IPS DF 6.9 (cell line): ENCODE data around the gene ZNRD2.

Experiments used
- DNase-seq: peaks from one replicate; pipeline ENCODE4 v3.0.0-alpha.2; 2013; ENCODE audit warnings: low read depth, low spot score
- H3K27ac ChIP-seq: one replicate; pipeline ENCODE4 v1.5.1; 2013; ENCODE audit warnings: low read length, control low read depth
- H3K27me3 ChIP-seq: 2 replicates; pipeline ENCODE4 v1.6.1; 2013; ENCODE audit warnings: mild to moderate bottlenecking, low read length; ENCODE audit not compliant: control insufficient read depth, insufficient read depth
- H3K36me3 ChIP-seq: 2 replicates; pipeline ENCODE4 v1.6.1; 2013; ENCODE audit warnings: low read length; ENCODE audit not compliant: control insufficient read depth, insufficient read depth
- H3K4me1 ChIP-seq: 2 replicates; pipeline ENCODE4 v1.6.1; 2013; ENCODE audit warnings: low read length; ENCODE audit not compliant: control insufficient read depth, insufficient read depth
- H3K4me3 ChIP-seq: 2 replicates; pipeline ENCODE4 v1.5.1; 2013; ENCODE audit warnings: mild to moderate bottlenecking, low read length
- H3K9me3 ChIP-seq: 2 replicates; pipeline ENCODE4 v1.6.1; 2013; ENCODE audit warnings: low read length, inconsistent platforms; ENCODE audit not compliant: control insufficient read depth, insufficient read depth
- WGBS: extraction: QIAGEN DNeasy Blood & Tissue Kit; methylation state at CpG from one replicate; pipeline ENCODE4 v1.1.7; 2013; ENCODE audit warnings: mixed read lengths, missing lambda C conversion rate; ENCODE audit not compliant: insufficient read length, insufficient coverage; 5-methylcytosine and 5-hydroxymethylcytosine counted together

Gene ZNRD2

GRCh38 chr11:65557280-65558001 lies 12.8 kb upstream of the ZNRD2 start:
- peaks cover 16% of the 10 kb centered on the region for H3K4me1 ChIP-seq

GRCh38 chr11:65558002-65558929 lies 12.0 kb upstream of the ZNRD2 start, which contains the start of gene LTBP3:
Gene LTBP3, minus strand, starts transcription at chr11:65558359. Its CDS starts 400 bp downstream, at chr11:65557959.
- Histone ChIP-seq H3K9me3 (no peaks in the 10 kb centered on the region), H3K36me3 (no peaks in the 10 kb centered on the region), H3K4me1 (peaks cover 14% of the 10 kb centered on the region), H3K27me3 (no peaks in the 10 kb centered on the region; the same call in 1 of the 2 replicates), H3K27ac (no peak within 1 kb of the TSS), H3K4me3 (peak within 1 kb of the TSS; percentile 50; the same call in 1 of the 2 replicates)
- no CpG with 5 or more reads among the region's 79 CpGs for WGBS
- DNase-seq: no peak

More at GRCh38 chr11:65557280-65558001, 12.8 kb upstream of the ZNRD2 start:
- Histone ChIP-seq H3K36me3 (no peaks in the 10 kb centered on the region), H3K4me3 (peak overlapping the region; percentile 50; the same call in 1 of the 2 replicates), H3K9me3 (no peaks in the 10 kb centered on the region), H3K27me3 (no peaks in the 10 kb centered on the region; the same call in 1 of the 2 replicates), H3K27ac (no peak overlapping the region)
- no peak for DNase-seq
- WGBS: no CpG with 5 or more reads among the region's 47 CpGs

DNA sequence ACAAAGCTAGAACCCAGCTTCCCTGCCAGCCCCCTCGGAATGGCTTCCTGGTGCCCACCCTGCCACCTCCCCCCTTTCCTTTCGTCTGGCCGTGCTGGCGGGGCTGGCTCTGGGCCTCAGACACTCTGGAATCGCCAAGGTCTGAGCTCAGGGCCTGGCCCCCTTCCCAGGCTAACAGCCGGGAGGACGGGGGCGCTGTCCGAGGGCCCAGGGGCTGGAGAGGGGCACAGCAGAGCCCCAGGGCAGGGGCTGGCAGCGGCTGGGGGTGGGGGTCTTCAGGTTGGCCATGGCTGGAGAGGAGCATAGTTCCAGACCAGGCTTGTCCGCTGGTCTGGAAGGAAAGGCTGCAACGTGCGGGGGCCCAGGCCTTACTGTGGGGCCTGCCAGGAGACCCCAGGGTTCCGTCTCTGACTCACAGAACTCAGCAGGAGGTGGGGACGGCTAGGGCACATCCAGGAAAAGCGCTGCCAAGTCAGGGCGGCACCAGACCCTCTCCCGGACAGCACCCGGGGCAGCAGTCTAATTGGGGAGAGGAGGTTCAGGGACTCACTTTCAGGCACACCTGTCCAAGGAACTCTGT lies 11.3 kb upstream of the ZNRD2 start:
- H3K27ac ChIP-seq: no peak overlapping the region
- no peak for DNase-seq
- no peak overlapping the region; the same call in 1 of the 2 replicates for H3K4me3 ChIP-seq
- peaks cover 13% of the 10 kb centered on the region for H3K4me1 ChIP-seq
- H3K27me3 ChIP-seq: no peaks in the 10 kb centered on the region; the same call in 1 of the 2 replicates
- WGBS: no CpG with 5 or more reads among the region's 19 CpGs
- H3K36me3 ChIP-seq: no peaks in the 10 kb centered on the region
- no peaks in the 10 kb centered on the region for H3K9me3 ChIP-seq

GRCh38 chr11:65559535-65559934 lies 10.7 kb upstream of the ZNRD2 start:
- WGBS: no CpG with 5 or more reads among the region's 5 CpGs
- H3K4me1 ChIP-seq: peaks cover 13% of the 10 kb centered on the region
- no peaks in the 10 kb centered on the region for H3K9me3 ChIP-seq
- H3K27me3 ChIP-seq: no peaks in the 10 kb centered on the region; the same call in 1 of the 2 replicates
- H3K4me3 ChIP-seq: no peak overlapping the region
- no peak overlapping the region for H3K27ac ChIP-seq
- no peak for DNase-seq
- H3K36me3 ChIP-seq: no peaks in the 10 kb centered on the region

DNA sequence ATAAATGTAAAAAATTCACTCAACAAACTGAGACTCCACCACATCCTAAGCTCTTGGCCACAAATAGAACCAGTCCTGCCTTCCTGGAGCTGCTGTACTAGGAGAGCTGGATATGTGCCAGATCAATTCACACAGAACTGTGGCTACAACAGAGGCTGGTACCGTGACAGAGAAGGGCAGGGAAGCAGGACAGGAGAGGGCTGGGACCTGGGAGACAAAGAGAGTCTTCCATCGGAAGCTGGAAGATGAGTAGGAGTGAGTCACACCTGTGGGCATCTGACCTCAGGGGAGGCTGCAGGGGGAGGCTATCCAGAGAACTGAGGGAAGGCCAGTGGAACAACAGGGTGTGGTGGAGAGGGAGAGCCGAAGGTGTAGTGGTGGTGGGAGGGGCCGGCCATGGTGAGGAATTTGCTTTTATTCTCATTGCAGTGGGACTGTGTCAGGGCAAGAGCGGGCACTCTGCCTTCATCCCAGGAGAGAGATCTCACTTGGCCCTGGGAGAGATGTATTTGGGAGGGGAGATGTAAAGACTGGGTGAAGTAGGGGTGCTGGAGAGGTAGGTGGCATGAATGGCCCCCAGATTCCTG lies 10.2 kb upstream of the ZNRD2 start:
- H3K27me3 ChIP-seq: no peaks in the 10 kb centered on the region; the same call in 1 of the 2 replicates
- H3K9me3 ChIP-seq: no peaks in the 10 kb centered on the region
- no peak for DNase-seq
- WGBS: no CpG with 5 or more reads among the region's 5 CpGs
- H3K36me3 ChIP-seq: no peaks in the 10 kb centered on the region
- peaks cover 13% of the 10 kb centered on the region for H3K4me1 ChIP-seq
- no peak overlapping the region for H3K4me3 ChIP-seq
- H3K27ac ChIP-seq: no peak overlapping the region

DNA sequence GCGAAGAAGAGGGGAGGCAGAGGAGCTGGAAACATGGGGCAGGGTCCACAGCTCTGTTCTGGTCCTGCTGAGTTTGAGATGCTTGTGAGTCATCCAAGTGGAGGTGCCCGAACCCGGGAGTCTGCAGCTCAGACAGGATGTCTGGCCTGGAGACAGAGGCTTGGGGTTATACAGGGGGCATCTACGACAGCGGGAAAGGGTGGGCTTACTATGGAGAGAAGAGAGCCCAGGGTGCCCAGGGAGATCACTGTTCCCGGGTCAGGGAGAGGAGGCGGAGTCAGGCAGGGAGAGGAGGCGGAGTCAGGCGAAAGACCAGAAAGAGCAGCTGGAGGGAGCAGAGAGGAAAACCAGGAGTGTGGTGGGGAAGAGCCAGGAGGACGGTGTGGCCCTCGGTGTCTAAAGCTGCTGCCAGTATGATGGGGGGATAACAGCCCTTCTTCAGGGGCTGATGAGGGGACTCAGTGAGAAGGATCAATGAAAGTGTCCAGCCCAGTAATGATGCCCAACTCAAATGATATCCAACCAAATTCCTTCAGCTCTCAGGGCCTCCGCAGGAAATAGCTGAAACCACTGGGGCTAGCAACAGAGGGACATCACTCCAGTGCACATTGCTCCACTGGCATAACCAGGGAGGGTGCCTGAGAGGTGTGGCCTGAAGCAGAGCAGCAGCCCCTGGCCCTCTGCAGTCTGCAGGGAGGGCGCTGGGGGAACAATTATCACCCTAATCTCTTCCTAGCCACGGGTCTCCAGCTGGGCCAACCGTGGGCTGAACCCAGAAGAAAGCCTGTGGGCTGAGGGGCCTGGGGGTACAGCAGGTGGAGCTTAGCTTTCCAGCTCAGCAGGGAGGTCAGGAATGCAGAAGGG lies 9.5 kb upstream of the ZNRD2 start:
- DNase-seq: no peak
- Histone ChIP-seq H3K27ac (no peak overlapping the region), H3K4me1 (peaks cover 13% of the 10 kb centered on the region), H3K36me3 (no peaks in the 10 kb centered on the region), H3K4me3 (no peak overlapping the region), H3K9me3 (no peaks in the 10 kb centered on the region), H3K27me3 (no peaks in the 10 kb centered on the region; the same call in 1 of the 2 replicates)
- no CpG with 5 or more reads among the region's 15 CpGs for WGBS

GRCh38 chr11:65562020-65562419 lies 8.3 kb upstream of the ZNRD2 start:
- DNase-seq: no peak
- no CpG with 5 or more reads among the region's 7 CpGs for WGBS
- Histone ChIP-seq H3K27ac (no peak overlapping the region), H3K36me3 (no peaks in the 10 kb centered on the region), H3K27me3 (no peaks in the 10 kb centered on the region; the same call in 1 of the 2 replicates), H3K4me1 (peaks cover 12% of the 10 kb centered on the region), H3K4me3 (no peak overlapping the region), H3K9me3 (no peaks in the 10 kb centered on the region)

DNA sequence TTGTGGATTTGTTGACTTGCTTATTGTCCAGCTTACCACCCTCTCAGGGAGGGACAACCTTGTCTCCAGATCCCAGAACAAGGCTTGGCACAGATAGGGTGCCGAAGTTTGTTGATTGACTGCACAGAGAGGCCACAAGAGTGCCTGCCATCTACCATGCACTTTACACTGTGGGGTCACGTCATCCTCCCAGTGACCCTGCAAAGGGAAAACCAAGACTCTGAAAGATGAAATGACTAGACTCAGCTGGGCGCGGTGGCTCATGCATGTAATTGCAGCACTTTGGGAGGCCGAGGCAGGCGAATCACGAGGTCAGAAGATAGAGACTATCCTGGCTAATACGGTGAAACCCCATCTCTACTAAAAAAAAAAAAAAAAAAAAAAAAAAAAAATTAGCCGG lies 7.5 kb upstream of the ZNRD2 start:
- H3K27ac ChIP-seq: no peak overlapping the region
- WGBS: no CpG with 5 or more reads among the region's 9 CpGs

GRCh38 chr11:65563601-65564000 lies 6.7 kb upstream of the ZNRD2 start:
- Histone ChIP-seq H3K27ac (no peak overlapping the region), H3K4me1 (peaks cover 12% of the 10 kb centered on the region), H3K27me3 (no peaks in the 10 kb centered on the region), H3K36me3 (no peaks in the 10 kb centered on the region), H3K9me3 (no peaks in the 10 kb centered on the region), H3K4me3 (no peak overlapping the region)
- no CpG with 5 or more reads among the region's 4 CpGs for WGBS
- DNase-seq: no peak

More for the DNA sequence above, 7.5 kb upstream of the ZNRD2 start:
- no peak overlapping the region for H3K4me3 ChIP-seq
- no peaks in the 10 kb centered on the region for H3K27me3 ChIP-seq
- no peaks in the 10 kb centered on the region for H3K36me3 ChIP-seq
- H3K4me1 ChIP-seq: peaks cover 12% of the 10 kb centered on the region
- H3K9me3 ChIP-seq: no peaks in the 10 kb centered on the region
- no peak for DNase-seq
